ENCODE measurements around the gene ABCB9. TPM values are rescaled to one million over a fixed set of nuclear protein-coding genes. Genes with fewer than 3 reads are reported as not detected.
"Not testable (repeated sequence)": the region's sequence is repeated elsewhere in the genome, so short reads cannot be mapped to it uniquely, and the experiment has no call there.

ABCB9 gene
- total RNA-seq, 6 experiments from 2014 or later: 9.2 to 11.1 (median 10.0) TPM

DNA sequence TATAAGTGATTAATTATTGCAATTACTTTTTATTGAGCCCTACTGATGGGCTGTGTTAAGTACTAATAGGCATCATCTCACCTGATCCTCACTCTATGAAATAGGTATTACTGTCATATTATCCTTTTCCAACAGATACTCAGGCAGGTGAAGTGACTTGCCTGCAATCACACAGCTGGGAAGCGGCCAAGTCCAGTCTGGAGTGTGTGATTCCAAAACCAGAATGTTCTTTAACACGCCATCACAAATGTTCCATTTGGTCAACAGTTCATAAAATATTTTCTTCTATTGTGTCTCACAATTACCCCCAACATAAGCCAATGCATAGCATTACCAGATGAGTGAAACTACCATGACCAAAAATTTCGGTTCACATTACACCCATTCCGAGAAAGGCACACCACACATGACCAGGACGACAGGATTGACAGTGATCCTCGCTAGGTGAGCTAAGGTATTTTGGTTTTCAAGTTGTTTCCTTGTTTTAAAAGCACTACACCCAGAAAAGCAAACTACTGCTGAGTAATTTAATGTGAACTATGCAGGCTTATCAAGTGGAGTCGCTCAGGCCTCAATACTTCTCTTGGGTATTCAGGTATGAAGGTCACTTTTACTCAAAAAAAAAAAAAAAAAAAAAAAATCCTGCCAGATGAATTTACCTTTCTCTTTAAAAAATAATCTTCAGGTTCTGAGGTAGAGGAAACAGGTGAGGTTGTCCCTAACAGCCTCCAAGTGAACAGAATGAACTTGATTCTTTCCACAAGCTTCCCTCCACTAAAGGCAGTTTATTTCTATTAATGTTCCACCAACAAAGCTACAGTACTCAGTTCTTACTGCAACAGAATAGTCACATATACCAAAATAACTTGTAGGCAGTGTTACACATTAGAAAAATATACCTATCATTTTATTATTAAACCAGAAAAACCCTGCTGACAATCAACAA, 72.8 kb downstream of the ABCB9 start:
- H3K27me3 Mint-ChIP-seq (ENCODE audit: insufficient read depth): peaks cover 4% of the 10 kb centered on the region
- peak overlapping the region; percentile 96 for H3K4me3 Mint-ChIP-seq
- peaks cover 6% of the 10 kb centered on the region for H3K36me3 Mint-ChIP-seq (ENCODE audit: low read depth)
- TF ChIP-seq CTCF (IDR thresholded peaks at IDR 0.05): no peak
- H3K27ac Mint-ChIP-seq: peak overlapping the region; percentile 92
- H3K4me1 Mint-ChIP-seq (ENCODE audit: low read depth): peaks cover 80% of the 10 kb centered on the region
- H3K9me3 Mint-ChIP-seq: peaks cover 6% of the 10 kb centered on the region
- no peak for DNase-seq

- Mint-ChIP-seq H3K4me1 (ENCODE audit: low read depth) (peaks cover 80% of the 10 kb centered on the region), H3K27ac (peak overlapping the region; percentile 88; the same call in 1 of the 2 replicates), H3K4me3 (peak overlapping the region; percentile 82)
- not testable (repeated sequence) for H3K27me3 Mint-ChIP-seq (ENCODE audit: insufficient read depth); DNase-seq; H3K9me3 Mint-ChIP-seq; H3K36me3 Mint-ChIP-seq (ENCODE audit: low read depth)
These were observed 73.5 kb downstream of the ABCB9 start for GRCh38 chr12:122892724-122893123.

- H3K4me3 Mint-ChIP-seq: peak overlapping the region; percentile 82
- peak overlapping the region; percentile 88 for H3K27ac Mint-ChIP-seq
- peaks cover 4% of the 10 kb centered on the region for H3K27me3 Mint-ChIP-seq (ENCODE audit: insufficient read depth)
- peaks cover 6% of the 10 kb centered on the region for H3K9me3 Mint-ChIP-seq
- no peak for TF ChIP-seq CTCF (IDR thresholded peaks at IDR 0.05)
- peaks cover 82% of the 10 kb centered on the region for H3K4me1 Mint-ChIP-seq (ENCODE audit: low read depth)
- peak; percentile 79 for DNase-seq
- peaks cover 6% of the 10 kb centered on the region for H3K36me3 Mint-ChIP-seq (ENCODE audit: low read depth)
These were observed 74.4 kb downstream of the ABCB9 start for GRCh38 chr12:122891661-122892525.

GRCh38 chr12:122889761-122890520, 76.3 kb downstream of the ABCB9 start:
- Mint-ChIP-seq H3K4me3 (no peak overlapping the region), H3K27ac (no peak overlapping the region), H3K9me3 (no peaks in the 10 kb centered on the region), H3K36me3 (ENCODE audit: low read depth) (no peaks in the 10 kb centered on the region), H3K27me3 (ENCODE audit: insufficient read depth) (peaks cover 2% of the 10 kb centered on the region; the same call in 1 of the 2 replicates), H3K4me1 (ENCODE audit: low read depth) (peaks cover 86% of the 10 kb centered on the region)
- no peak for DNase-seq
- TF ChIP-seq CTCF (IDR thresholded peaks at IDR 0.05): 0 out of 2 replicates have a peak, but pooled peaks have one; percentile 7

GRCh38 chr12:122888232-122888752, 78.0 kb downstream of the ABCB9 start:
- DNase-seq: no peak
- Mint-ChIP-seq H3K27ac (peak overlapping the region; percentile 81), H3K36me3 (ENCODE audit: low read depth) (no peaks in the 10 kb centered on the region), H3K9me3 (no peaks in the 10 kb centered on the region), H3K4me3 (peak overlapping the region; percentile 4; the same call in 1 of the 2 replicates), H3K27me3 (ENCODE audit: insufficient read depth) (no peaks in the 10 kb centered on the region), H3K4me1 (ENCODE audit: low read depth) (peaks cover 85% of the 10 kb centered on the region)
- no peak for TF ChIP-seq CTCF (IDR thresholded peaks at IDR 0.05)

Data from HFFc6 (cell line).